Mononuclear cell (primary cell): Measurements from ENCODE around the gene FAAP20. TPM values are rescaled to one million over a fixed set of nuclear protein-coding genes. Genes with fewer than 3 reads are reported as not detected.

Experiments
- H3K27me3 ChIP-seq: 2 replicates; pipeline ENCODE4 v1.6.0; 2011; ENCODE audit warnings: low read length, control low read depth; ENCODE audit not compliant: insufficient read depth
- H3K4me1 ChIP-seq: 2 replicates; pipeline ENCODE4 v1.5.1; 2011; ENCODE audit warnings: mild to moderate bottlenecking, low read length, control low read depth; ENCODE audit not compliant: insufficient read depth
- H3K4me3 ChIP-seq: 2 replicates; pipeline ENCODE4 v1.5.1; 2011; ENCODE audit warnings: mild to moderate bottlenecking, low read length, moderate library complexity
- H3K9me3 ChIP-seq: 2 replicates; pipeline ENCODE4 v1.5.1; 2011; ENCODE audit warnings: low read depth, mild to moderate bottlenecking, control low read depth, low read length
- total RNA-seq: library from RNA; depleted of rRNA; stranded (reverse); fragments of >200 nt; gene quantifications from one replicate; pipeline ENCODE4 v1.2.3, GENCODE V29; 2012

The FAAP20 gene
- total RNA-seq, 1 donor = 11.0 TPM

DNA sequence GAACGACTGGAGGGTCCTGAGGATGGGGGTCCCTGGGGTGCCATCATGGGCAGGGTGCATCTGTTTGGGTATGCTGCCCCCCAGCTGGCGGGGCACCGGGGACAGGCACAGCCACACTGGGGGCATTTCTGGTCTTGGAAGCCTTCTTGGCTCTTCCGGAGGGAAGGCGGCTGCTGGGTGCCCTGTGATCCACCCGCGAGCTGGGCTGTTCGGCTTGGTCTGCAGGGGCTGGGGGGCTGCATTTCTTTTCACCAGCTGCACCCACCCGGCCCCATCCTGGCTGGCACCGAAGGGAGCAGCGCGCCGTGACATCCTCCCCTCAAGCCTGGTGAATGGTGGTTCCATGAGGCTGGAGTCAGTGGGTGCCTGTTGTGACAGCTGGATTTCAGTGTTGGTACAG lies 12.2 kb downstream of the FAAP20 start:
- no peaks in the 10 kb centered on the region for H3K4me1 ChIP-seq
- no peaks in the 10 kb centered on the region for H3K27me3 ChIP-seq
- H3K9me3 ChIP-seq = no peaks in the 10 kb centered on the region
- H3K4me3 ChIP-seq = no peak overlapping the region

DNA sequence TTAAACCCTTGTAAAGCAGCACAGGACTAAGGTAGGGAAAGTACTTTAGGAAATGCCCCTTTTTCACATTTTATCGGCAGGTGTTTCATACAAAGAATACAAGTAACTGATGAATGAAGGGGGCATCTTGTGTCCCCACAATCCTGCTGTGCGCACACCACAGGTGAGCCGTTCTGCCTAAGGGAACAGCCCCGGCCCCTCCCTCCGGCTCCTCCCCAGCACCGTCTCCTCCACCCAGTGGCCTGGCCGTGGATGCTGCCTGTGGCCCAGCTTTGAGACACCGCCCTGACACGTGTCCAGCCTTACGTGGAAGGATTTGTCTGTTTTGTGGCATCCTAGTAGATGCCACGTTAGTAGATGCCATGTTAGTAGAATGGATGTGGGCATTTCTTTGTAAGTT lies 12.8 kb downstream of the FAAP20 start:
- H3K27me3 ChIP-seq = no peaks in the 10 kb centered on the region
- no peaks in the 10 kb centered on the region for H3K9me3 ChIP-seq
- H3K4me3 ChIP-seq = no peak overlapping the region
- H3K4me1 ChIP-seq = no peaks in the 10 kb centered on the region

DNA sequence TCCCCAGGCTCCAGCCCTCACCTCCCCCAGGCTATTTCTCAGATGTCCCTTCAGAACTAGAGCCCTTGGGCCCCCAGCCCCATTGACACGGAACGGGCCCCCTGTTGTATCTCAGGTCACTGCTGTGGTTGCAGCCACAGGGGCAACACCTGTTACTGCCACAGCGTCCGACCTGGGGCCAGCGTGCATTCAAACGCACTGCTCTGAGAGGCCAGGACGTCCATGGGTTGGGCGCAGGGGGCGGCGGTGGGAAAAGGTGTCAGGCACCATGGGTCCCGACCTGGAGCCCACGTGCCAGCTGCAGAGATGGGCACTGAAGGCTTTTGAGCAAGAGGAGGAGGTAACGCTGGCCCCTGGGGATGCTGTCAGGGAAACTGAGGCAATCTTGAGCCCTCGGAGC lies 13.3 kb downstream of the FAAP20 start:
- Histone ChIP-seq H3K4me3 (no peak overlapping the region), H3K27me3 (no peaks in the 10 kb centered on the region), H3K9me3 (no peaks in the 10 kb centered on the region)

DNA sequence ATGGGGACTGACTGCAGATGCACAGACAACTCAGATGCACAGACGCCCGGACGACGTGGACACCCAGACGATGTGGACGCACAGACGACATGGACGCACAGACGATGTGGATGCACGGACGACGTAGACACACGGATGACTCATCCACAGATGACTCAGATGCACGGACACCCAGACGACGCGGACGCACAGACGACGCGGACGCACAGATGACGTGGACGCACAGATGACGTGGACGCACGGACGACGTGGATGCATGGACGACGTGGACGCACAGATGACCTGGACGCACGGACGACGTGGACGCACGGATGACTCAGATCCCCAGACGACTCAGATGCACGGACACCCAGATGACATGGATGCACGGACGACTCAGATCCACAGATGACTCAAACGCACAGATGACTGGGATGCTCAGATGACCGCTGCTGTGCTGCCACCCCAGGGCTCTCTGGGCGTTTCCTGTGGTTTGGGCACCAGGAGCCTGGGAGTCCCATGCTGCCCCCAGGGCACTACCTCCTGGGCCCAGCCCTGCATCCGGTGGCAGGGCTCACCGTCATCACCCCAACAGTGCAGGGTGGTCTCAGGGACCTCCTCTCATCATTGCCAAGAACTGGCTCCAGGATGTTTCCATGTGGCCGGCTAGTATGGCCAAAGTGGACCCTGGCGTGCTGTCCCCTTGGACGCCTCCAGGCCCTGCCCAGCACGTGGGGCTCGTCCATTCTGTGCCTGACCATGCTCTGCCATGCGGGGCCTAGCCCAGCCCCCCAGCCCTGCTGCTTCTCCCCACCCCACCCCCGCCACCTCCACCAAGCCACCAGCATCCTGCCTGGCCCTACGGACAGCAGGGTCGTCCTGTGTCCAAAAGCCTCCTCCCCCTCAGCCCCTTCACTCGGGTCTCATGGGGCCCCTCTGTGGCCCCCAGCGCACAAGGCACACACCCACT lies 14.0 kb downstream of the FAAP20 start:
- Histone ChIP-seq H3K4me1 (no peaks in the 10 kb centered on the region), H3K9me3 (no peaks in the 10 kb centered on the region), H3K27me3 (no peaks in the 10 kb centered on the region), H3K4me3 (no peak overlapping the region)

More for the DNA sequence above, 13.3 kb downstream of the FAAP20 start:
- no peaks in the 10 kb centered on the region for H3K4me1 ChIP-seq

GRCh38 chr1:2179283-2180013 lies 15.1 kb downstream of the FAAP20 start:
- no peaks in the 10 kb centered on the region for H3K27me3 ChIP-seq
- no peaks in the 10 kb centered on the region for H3K4me1 ChIP-seq
- no peaks in the 10 kb centered on the region for H3K9me3 ChIP-seq
- no peak overlapping the region for H3K4me3 ChIP-seq

- H3K4me1 ChIP-seq = no peaks in the 10 kb centered on the region
- H3K4me3 ChIP-seq = no peak overlapping the region
- H3K9me3 ChIP-seq = no peaks in the 10 kb centered on the region
- no peaks in the 10 kb centered on the region for H3K27me3 ChIP-seq
Observed at GRCh38 chr1:2178875-2179274, 15.7 kb downstream of the FAAP20 start.

DNA sequence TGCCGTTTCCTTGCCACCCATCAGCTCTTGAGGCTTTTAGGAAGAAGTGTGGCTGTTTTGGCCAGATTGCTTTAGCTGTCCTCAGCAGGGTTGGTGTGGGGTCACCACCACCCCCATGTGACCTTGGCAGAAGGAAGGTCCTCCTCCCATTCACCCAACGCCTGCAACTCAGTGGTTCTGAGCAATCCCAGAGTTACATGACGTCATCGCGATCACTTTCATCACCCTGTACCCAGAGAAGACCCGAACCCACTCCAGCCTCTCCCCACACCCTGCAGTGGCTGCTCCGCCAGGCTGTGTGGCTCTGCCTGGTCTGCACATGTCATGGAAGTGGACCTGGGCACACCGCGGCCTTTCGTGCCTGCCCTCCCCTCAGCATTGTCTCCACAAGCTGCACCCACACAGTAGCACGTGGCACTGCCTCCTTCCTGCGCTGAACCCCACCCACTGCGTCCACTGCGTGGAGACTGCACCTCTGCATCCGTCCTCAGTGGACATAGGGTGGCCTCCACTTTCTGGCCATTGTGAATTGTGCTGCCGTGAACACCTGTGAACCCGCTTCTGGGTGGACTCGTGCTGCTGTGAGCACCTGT lies 16.5 kb downstream of the FAAP20 start:
- Histone ChIP-seq H3K4me3 (no peak overlapping the region), H3K27me3 (no peaks in the 10 kb centered on the region), H3K4me1 (no peaks in the 10 kb centered on the region), H3K9me3 (no peaks in the 10 kb centered on the region)

- H3K4me3 ChIP-seq = no peak overlapping the region
- H3K4me1 ChIP-seq = no peaks in the 10 kb centered on the region
- H3K9me3 ChIP-seq = no peaks in the 10 kb centered on the region
Observed at GRCh38 chr1:2177541-2177940, 17.0 kb downstream of the FAAP20 start.

GRCh38 chr1:2176615-2177014 lies 18.0 kb downstream of the FAAP20 start:
- Histone ChIP-seq H3K27me3 (no peaks in the 10 kb centered on the region), H3K4me1 (no peaks in the 10 kb centered on the region), H3K9me3 (no peaks in the 10 kb centered on the region), H3K4me3 (no peak overlapping the region)

More at GRCh38 chr1:2177541-2177940, 17.0 kb downstream of the FAAP20 start:
- no peaks in the 10 kb centered on the region for H3K27me3 ChIP-seq

DNA sequence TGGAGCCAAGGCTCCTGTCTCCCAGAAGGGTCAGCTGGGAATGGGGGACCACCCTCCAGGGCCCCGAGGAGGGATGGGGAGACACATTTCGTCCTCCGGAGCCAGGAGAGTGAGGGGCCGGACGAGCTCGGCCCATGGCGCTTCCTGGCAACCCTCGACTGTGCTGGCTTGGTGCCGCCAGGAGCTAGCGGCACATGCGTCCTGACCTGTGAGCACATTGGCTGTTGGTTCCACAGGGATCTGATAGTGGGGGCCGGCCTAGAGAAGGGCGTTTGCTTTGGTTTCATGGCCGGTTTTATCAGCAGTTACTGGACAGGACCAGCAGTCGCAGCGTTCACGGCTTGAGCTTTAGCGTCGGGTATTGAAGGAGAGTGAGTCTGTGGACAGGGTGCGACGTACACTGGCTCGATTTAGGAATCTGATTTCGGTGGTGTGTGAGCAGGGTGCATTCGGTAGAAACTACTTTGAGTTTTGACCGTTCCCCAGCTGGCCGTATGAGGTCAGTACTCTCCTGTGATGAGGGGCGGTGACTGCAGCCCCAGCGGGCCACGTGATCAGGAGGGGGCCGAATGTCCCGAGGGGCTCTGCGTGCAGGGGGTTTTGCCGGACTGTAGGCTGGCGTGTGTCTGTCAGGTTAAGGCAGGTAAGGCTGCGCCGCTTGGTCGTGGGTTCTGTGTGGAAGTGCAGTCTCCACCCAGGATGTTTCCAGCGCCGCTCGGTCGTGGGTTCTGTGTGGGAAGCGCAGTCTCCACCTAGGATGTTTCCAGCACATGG lies 18.7 kb downstream of the FAAP20 start:
- Histone ChIP-seq H3K4me3 (no peak overlapping the region), H3K27me3 (no peaks in the 10 kb centered on the region), H3K4me1 (no peaks in the 10 kb centered on the region), H3K9me3 (no peaks in the 10 kb centered on the region)

GRCh38 chr1:2175055-2175414 lies 19.5 kb downstream of the FAAP20 start:
- no peak overlapping the region for H3K4me3 ChIP-seq
- no peaks in the 10 kb centered on the region for H3K27me3 ChIP-seq
- H3K4me1 ChIP-seq = no peaks in the 10 kb centered on the region
- no peaks in the 10 kb centered on the region for H3K9me3 ChIP-seq

- Histone ChIP-seq H3K4me1 (no peaks in the 10 kb centered on the region), H3K27me3 (no peaks in the 10 kb centered on the region), H3K9me3 (no peaks in the 10 kb centered on the region), H3K4me3 (no peak overlapping the region)
Observed at GRCh38 chr1:2174348-2175054, 20.1 kb downstream of the FAAP20 start.

DNA sequence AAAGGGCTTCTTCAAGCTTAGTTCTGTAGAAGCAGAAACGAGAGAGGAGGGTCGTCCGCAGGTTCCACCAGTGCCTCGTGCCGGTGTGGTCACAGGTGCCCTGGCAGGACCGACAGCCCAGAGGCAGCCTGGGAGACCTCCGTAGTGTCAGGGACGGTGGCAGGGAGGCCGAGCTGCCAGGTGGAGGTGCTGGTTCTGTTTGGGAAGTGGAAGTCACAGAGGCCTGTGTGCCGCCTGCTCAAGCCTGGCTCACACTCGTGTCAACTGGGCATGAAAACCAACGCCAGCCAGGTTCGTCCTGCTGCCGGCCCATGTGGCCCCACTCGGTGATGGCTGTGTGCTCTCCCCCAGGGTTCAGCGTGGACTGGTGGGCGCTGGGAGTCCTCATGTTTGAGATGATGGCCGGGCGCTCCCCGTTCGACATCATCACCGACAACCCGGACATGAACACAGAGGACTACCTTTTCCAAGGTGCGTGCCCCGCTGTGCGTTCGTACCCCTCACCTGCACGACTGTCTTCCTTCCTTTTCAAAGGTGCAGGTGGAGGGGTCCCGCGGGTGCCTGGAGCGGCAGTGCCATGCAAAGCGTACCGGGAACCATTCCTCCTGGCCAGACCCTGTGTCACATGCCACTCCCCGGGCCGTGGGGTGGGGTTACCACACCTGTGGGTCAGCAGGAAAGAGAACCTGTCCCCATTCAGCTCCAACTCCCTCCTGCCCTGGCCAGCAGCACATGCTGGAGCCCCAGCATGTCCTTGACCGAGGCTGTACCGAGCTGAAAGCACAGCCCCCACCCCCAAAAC lies 20.8 kb downstream of the FAAP20 start:
- Histone ChIP-seq H3K4me3 (no peak overlapping the region), H3K4me1 (no peaks in the 10 kb centered on the region)

More for the DNA sequence above, 20.8 kb downstream of the FAAP20 start:
- Histone ChIP-seq H3K9me3 (no peaks in the 10 kb centered on the region), H3K27me3 (no peaks in the 10 kb centered on the region)
